Islet precursor cell (in vitro differentiated cells): ENCODE results near the gene HSF5.
A peak's percentile ranks its signal among the peaks of the same experiment; 100 is the strongest.

Experiments
- DNase-seq: peaks from one replicate; pipeline ENCODE4 v3.0.0-alpha.2; 2018

The HSF5 gene

GRCh38 chr17:58383892-58384462 is 104.2 kb downstream of the HSF5 start:
- DNase-seq = peak; percentile 80

- no peak for DNase-seq
Measured at GRCh38 chr17:58382872-58383242, 105.4 kb downstream of the HSF5 start.

GRCh38 chr17:58382108-58382871 is 105.9 kb downstream of the HSF5 start:
- no peak for DNase-seq

GRCh38 chr17:58381124-58382035 is 106.8 kb downstream of the HSF5 start:
- no peak for DNase-seq

GRCh38 chr17:58380207-58381123 is 107.7 kb downstream of the HSF5 start:
- DNase-seq = no peak

GRCh38 chr17:58379511-58379824 is 108.7 kb downstream of the HSF5 start:
- DNase-seq = no peak

- peak; percentile 93 for DNase-seq
Measured at GRCh38 chr17:58378733-58379510, 109.3 kb downstream of the HSF5 start.

- DNase-seq = no peak
Measured at GRCh38 chr17:58377661-58378060, 110.5 kb downstream of the HSF5 start.

- DNase-seq = peak; percentile 99
Measured at GRCh38 chr17:58377093-58377601, 111.1 kb downstream of the HSF5 start.

GRCh38 chr17:58376472-58377000 is 111.7 kb downstream of the HSF5 start:
- DNase-seq = peak; percentile 53

GRCh38 chr17:58375811-58376210 is 112.4 kb downstream of the HSF5 start:
- DNase-seq = peak; percentile 75

- DNase-seq = peak; percentile 27
Measured at GRCh38 chr17:58375256-58375655, 113.0 kb downstream of the HSF5 start.

- no peak for DNase-seq
Measured at GRCh38 chr17:58373923-58374322, 114.3 kb downstream of the HSF5 start.

GRCh38 chr17:58373003-58373402 is 115.2 kb downstream of the HSF5 start:
- peak; percentile 50 for DNase-seq

- DNase-seq = no peak
Measured at GRCh38 chr17:58371300-58371950, 116.8 kb downstream of the HSF5 start.

GRCh38 chr17:58370716-58371115 is 117.5 kb downstream of the HSF5 start:
- peak; percentile 50 for DNase-seq

- DNase-seq = no peak
Measured at GRCh38 chr17:58370309-58370708, 117.9 kb downstream of the HSF5 start.
